Mesodermal cell (in vitro differentiated cells): ENCODE results near the gene CHMP4A.

ENCODE experiments used
- H3K27ac ChIP-seq: 2 replicates; pipeline ENCODE4 v1.7.0; 2013; ENCODE audit warnings: mild to moderate bottlenecking, low read depth, low read length, moderate library complexity; ENCODE audit not compliant: severe bottlenecking
- H3K36me3 ChIP-seq: 2 replicates; pipeline ENCODE4 v1.7.1; 2013; ENCODE audit warnings: mild to moderate bottlenecking, low read length, moderate library complexity; ENCODE audit not compliant: control insufficient read depth, insufficient read depth
- H3K4me1 ChIP-seq: one replicate; pipeline ENCODE4 v1.7.1; 2013; ENCODE audit warnings: mild to moderate bottlenecking, low read length; ENCODE audit not compliant: insufficient read depth, control insufficient read depth, poor library complexity, severe bottlenecking
- H3K4me3 ChIP-seq: 2 replicates; pipeline ENCODE4 v1.7.0; 2013; ENCODE audit warnings: low read length, control low read depth, mild to moderate bottlenecking; ENCODE audit not compliant: insufficient read depth, poor library complexity, severe bottlenecking; ENCODE audit errors: extremely low read depth
- H3K9me3 ChIP-seq: 2 replicates; pipeline ENCODE4 v1.7.1; 2013; ENCODE audit warnings: mild to moderate bottlenecking, low read length, moderate library complexity; ENCODE audit not compliant: control insufficient read depth
- WGBS, 2 experiments: methylation state at CpG; one replicate each; pipeline ENCODE4 v1.1.5; 2013; ENCODE audit warnings: missing lambda C conversion rate in 2 of 2; ENCODE audit not compliant: insufficient coverage in 2 of 2; 5-methylcytosine and 5-hydroxymethylcytosine counted together

Gene CHMP4A

DNA sequence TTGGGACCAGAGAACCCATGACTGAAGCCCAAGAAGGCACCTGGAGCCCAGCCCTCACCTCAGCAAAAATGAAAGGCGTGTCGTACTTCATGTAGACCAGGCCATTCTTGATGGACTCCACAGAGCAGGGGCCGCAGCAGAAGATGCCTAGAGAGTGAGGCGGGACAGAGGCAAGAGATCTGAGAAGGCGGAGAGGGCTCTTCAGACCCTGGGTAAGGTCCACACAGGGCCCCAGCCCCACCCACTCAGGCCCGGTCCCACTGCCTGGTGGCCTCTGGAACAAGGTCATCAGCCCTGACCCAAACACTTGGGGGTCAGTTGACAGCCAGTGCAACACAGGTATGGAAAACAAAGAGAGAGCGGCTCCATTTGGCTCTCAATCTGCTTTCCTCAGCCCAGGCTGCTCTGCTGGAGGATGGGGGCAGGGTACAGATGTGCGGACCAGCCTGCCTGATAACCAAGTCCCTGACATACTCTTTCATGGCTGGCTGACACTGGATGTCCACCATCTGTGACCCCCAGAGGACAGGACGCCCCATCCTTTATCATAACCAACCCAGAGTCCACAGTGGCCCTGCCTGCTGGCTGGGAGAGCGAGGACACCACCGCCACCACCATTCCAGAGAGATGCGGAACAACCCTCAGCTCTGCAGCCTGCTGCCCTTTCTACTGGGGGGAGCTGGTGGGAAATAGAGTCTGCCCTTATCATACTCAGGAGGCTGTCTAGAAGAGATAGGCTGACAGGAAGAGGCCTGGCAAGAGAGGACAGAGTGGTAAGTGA, 42.8 kb upstream of the CHMP4A start:
- peaks cover 4% of the 10 kb centered on the region for H3K36me3 ChIP-seq
- no peak overlapping the region for H3K27ac ChIP-seq
- peaks cover 7% of the 10 kb centered on the region for H3K4me1 ChIP-seq
- H3K9me3 ChIP-seq, result no peaks in the 10 kb centered on the region
- WGBS, 2 experiments, result 91 to 94% methylated on average over 8 to 9 of the region's 12 CpGs
- H3K4me3 ChIP-seq, result no peak overlapping the region

DNA sequence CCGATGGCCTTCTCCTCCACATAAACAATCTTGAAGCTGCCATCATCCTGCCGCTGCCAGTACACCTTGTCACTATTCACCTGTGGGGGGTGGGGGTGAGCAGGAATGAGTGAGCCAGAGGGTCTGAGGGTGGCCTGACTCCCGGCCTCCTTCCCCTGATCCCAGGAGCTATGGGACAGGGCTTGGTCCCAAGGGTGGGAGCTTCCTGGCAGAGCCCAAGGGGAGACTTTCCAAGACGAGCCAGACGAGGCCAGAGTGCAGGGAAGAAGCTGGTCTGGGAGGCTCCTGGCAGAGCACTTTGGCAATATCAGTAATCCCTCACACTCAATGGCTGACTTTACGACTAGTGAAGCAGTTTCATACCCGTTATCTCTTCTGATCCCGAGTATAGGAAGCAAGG, 42.1 kb upstream of the CHMP4A start:
- H3K36me3 ChIP-seq, result peaks cover 4% of the 10 kb centered on the region
- H3K4me1 ChIP-seq, result peaks cover 7% of the 10 kb centered on the region
- no peak overlapping the region for H3K27ac ChIP-seq
- 88 to 97% methylated on average over 5 of the region's 8 CpGs for WGBS, 2 experiments
- no peaks in the 10 kb centered on the region for H3K9me3 ChIP-seq
- no peak overlapping the region for H3K4me3 ChIP-seq

DNA sequence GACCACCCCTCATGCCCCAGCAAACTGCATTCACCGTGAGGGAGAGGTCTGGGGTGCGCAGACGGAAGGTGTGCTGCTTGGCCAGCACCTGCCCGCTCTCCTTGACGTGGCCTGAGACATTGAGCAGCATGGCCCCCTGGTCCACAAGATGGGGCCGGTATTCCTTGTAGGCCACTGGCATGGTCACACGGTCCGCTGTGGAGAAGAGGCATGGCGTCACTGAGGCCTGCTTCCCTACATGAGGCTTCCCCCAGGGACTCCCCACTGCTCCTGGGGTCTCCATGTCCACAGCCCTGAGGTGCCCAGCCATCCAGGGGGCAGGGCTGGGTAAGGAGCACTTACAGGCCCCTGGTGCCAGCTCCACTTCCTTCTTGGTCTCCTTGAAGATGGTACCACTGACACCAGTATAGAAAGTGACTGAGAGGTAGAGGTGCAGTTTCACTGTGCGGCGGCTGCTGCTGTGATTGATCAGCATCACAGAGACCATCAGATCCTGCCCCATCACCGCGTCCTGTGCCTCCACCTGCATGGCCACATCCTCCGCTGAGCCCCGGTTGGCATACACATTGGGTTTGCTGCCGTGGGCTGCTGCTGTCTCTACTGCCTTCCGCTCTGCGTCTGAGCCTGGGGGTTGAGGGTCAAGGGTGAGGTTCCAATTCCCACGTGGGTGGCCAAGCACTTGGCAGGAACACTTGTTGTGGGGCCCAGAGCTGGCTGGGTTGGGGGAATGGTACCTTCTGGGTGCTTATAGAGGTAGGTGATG, 41.5 kb upstream of the CHMP4A start:
- Histone ChIP-seq H3K27ac (no peak overlapping the region), H3K9me3 (no peaks in the 10 kb centered on the region), H3K36me3 (peaks cover 4% of the 10 kb centered on the region), H3K4me1 (peaks cover 7% of the 10 kb centered on the region), H3K4me3 (no peak overlapping the region)
- WGBS, 2 experiments, result 93 to 100% methylated on average over 11 to 17 of the region's 19 CpGs

DNA sequence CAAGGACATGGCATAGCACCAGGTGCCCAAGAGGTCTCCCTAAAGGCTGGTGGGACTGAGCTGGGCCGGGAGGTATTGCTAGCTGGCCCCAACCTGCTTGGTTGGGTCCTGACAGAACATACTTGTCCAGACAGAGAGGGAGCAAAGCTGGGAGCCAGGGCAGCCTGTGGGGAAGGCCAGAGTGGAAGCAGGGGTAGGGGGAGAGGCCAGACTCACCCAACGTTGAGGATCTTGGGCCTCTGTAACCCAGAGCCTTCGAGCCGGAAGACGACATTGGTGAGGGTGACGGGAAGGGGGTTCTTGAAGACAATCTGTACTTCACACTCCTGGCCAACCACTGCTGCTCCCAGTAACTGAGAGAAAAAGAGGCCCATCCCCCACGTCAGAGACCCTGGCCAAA, 40.6 kb upstream of the CHMP4A start:
- 85 to 92% methylated on average over 5 to 6 of the region's 7 CpGs for WGBS, 2 experiments
- Histone ChIP-seq H3K4me3 (no peak overlapping the region), H3K9me3 (no peaks in the 10 kb centered on the region), H3K36me3 (peaks cover 4% of the 10 kb centered on the region), H3K4me1 (peaks cover 4% of the 10 kb centered on the region), H3K27ac (no peak overlapping the region)

DNA sequence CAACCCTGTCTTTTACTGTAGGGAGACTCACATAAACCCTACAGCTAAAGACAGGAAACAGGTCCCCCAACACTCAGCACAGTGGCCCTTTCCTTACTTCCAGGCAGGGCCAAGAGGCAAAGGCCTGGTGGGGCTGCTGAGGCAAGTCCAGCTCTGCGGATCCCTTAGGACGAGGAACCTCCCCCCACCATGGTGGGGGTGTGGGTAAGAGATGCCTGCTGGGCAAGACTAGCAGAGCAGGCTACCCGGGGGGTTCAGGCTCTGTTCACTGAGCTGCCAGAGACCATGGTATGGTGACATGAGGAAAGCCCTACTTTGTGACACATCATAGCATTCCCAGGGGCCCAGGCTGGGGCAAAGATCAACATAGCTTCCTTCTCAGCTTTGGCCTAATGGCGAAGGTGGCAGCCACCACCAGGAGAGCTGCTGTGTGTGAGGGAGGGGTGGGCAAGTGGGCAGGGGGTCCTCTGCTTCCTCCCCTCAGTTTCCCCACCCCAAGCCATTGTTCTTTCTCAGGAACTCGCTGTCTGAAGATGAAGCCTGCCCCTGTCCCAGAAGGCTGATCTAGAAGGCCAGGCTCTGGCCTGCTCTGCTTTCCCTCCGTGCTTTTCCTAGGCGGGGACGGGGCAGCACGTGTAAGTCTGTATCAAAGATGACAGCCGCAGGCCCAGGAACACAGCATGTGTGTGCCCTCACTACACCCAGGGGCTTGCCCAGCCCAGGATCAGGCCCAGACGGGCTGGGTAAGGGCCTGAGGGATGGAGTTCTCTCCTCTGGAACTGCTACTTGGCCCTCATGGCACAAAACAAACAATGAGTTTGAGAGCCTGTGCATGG, 39.2 kb upstream of the CHMP4A start:
- Histone ChIP-seq H3K9me3 (no peaks in the 10 kb centered on the region), H3K27ac (no peak overlapping the region), H3K4me3 (no peak overlapping the region), H3K36me3 (no peaks in the 10 kb centered on the region), H3K4me1 (peaks cover 4% of the 10 kb centered on the region)
- 89 to 95% methylated on average over 6 to 7 of the region's 11 CpGs for whole genome bisulfite sequencing, 2 experiments

DNA sequence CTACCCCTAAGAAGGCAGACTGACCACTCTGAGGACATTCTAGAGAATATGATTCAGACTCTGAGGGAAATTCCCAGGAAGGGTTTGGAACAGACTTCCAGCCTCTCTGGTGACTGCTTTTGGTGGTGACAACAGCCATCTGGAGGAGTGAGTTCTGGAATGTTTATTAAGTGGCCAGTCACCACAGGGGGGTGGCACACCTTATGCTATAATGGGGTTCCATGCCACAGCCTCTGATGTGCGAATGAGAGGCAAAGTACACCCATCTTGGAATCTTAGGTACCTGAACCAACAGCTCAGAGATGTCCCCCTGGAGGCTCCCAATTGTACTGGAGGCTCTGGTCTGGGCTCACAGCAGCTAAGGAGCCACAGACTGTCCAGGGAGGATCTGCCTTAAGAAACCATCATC, 38.6 kb upstream of the CHMP4A start:
- no peaks in the 10 kb centered on the region for H3K9me3 ChIP-seq
- 100% methylated on average over 1 of the region's 1 CpG; no CpG with 5 or more reads in 1 of the 2 experiments for WGBS, 2 experiments
- H3K36me3 ChIP-seq, result no peaks in the 10 kb centered on the region
- no peak overlapping the region for H3K4me3 ChIP-seq
- H3K27ac ChIP-seq, result no peak overlapping the region
- peaks cover 4% of the 10 kb centered on the region for H3K4me1 ChIP-seq

DNA sequence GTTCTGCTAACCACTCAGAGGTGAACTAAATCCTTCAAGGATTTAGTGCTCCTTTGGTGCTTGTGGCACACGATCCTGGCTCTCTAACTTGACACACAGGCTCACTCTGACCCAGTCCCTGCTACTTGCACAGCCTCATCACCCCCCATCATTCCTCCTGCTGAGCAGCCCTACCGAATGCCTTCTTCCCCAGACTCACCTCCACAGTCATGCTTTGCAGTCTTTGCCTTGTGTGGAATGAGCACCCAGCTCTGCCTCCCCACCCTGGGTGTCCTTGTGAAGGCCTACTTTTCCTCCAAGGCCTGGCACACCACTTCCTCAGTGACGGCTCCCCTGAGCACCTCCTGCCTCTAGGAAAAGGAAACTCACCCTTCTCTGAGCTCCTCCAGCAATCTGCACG, 37.1 kb upstream of the CHMP4A start:
- no peaks in the 10 kb centered on the region for H3K36me3 ChIP-seq
- no peak overlapping the region for H3K4me3 ChIP-seq
- H3K4me1 ChIP-seq, result peaks cover 4% of the 10 kb centered on the region
- H3K9me3 ChIP-seq, result no peaks in the 10 kb centered on the region
- WGBS, 2 experiments, result 65 to 71% methylated on average over 3 to 4 of the region's 4 CpGs
- H3K27ac ChIP-seq, result no peak overlapping the region

DNA sequence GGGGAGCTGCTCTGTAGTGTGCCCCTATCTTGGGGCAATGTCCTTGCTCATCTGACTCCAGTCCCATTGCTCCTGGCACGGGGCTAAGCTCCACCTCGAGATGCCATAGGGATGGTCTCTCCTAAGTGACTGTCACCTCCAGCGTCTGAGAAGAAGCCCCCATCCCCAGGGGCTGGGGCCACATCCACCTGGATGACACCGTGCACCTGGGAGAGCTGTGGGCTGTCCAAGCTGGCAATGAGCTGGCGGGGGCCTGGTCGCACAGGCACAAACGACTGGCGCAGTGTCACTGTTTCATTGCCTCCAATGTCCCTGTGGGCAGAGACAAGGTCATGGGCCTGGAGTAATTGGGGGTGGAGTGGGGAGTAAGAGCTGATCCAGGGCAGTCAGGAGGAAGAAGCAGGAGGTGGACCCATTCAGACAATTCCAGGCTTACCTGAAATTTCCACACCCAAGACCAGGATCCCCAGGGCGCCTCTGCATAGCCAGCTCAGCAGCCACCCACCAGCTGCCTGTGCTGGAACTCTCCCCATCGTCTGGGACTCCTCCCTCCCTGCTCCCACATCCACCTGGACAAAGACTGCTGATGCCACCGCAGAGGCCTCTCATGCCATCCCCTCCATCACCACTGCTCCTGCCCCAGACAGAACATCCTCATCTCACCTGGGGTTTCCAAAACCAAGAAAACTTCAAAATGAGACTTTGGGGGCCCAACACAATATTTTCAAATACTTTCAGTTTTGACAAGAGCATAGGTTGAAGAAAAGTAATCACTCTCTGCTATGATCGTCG, 36.1 kb upstream of the CHMP4A start:
- Histone ChIP-seq H3K36me3 (no peaks in the 10 kb centered on the region), H3K4me3 (no peak overlapping the region), H3K9me3 (no peaks in the 10 kb centered on the region), H3K4me1 (peaks cover 4% of the 10 kb centered on the region), H3K27ac (no peak overlapping the region)
- 78 to 83% methylated on average over 10 to 11 of the region's 13 CpGs for WGBS, 2 experiments

DNA sequence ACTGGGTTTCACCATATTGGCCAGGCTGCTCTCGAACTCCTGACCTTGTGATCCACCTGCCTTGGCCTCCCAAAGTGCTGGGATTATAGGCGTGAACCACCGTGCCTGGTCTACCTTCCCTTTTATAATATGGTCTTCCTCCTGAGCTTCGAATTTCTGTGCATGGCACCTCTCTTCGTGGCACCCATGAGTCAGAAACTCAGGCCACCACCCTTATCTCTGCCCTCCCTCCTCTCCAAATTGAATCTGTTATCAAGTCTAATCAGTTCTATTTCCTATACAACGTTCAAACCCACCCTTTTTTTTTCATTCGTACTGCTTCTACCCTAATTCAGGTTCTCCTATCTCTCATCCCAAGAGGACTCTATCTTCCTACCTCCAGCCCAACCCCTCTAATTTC, 34.1 kb upstream of the CHMP4A start:
- WGBS, 2 experiments, result 81 to 94% methylated on average over 7 of the region's 7 CpGs
- Histone ChIP-seq H3K4me3 (no peak overlapping the region), H3K9me3 (no peaks in the 10 kb centered on the region), H3K27ac (no peak overlapping the region), H3K36me3 (no peaks in the 10 kb centered on the region), H3K4me1 (peaks cover 3% of the 10 kb centered on the region)

DNA sequence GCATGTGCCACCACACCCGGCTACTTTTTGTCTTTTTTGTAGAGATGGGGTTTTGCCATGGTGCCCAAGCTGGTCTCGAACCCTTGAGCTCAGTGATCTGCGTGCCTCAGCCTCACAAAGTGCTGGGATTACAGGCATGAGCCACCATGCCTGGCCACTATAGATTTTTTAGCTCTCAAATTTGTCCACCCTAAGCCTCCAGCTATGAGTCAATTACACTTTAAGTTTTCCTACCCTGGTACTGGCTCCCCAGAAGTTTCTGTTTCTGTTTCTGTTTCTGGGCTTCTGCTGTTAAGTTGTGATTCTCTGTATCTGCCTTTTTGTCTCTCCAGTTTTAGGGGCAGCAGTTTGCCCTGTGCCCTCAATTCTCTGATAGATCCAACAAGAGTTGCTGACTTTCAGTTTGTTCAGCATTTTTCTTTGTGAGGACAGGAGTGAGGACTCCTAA, 33.5 kb upstream of the CHMP4A start:
- Histone ChIP-seq H3K4me3 (no peak overlapping the region), H3K4me1 (no peaks in the 10 kb centered on the region), H3K9me3 (no peaks in the 10 kb centered on the region), H3K27ac (no peak overlapping the region), H3K36me3 (no peaks in the 10 kb centered on the region)
- 90% methylated on average over 2 to 3 of the region's 3 CpGs for WGBS, 2 experiments
